ENCODE data around the gene AUTS2. TPM values are rescaled to one million over a fixed set of nuclear protein-coding genes. Genes with fewer than 3 reads are reported as not detected.

AUTS2 gene
- total RNA-seq, 1 donor from 2014 or later = 5.2 TPM

GRCh38 chr7:69843653-69844052 lies 245.4 kb downstream of the AUTS2 start:
- intact Hi-C loops (cut with DNase I) = no loop called here
- DNase-seq = no peak
- ATAC-seq (ENCODE audit: poor library complexity) = no peak

GRCh38 chr7:69844264-69844868 lies 246.1 kb downstream of the AUTS2 start:
- intact Hi-C loops (cut with DNase I) = no loop called here
- no peak for DNase-seq
- ATAC-seq (ENCODE audit: poor library complexity) = no peak

GRCh38 chr7:69845721-69846495 lies 247.6 kb downstream of the AUTS2 start:
- ATAC-seq (ENCODE audit: poor library complexity) (no peak), DNase-seq (no peak)
- intact Hi-C loops (cut with DNase I) = no loop called here

- intact Hi-C loops (cut with DNase I) = no loop called here
- no peak for DNase-seq
- no peak for ATAC-seq (ENCODE audit: poor library complexity)
Observed at GRCh38 chr7:69847921-69848612, 249.8 kb downstream of the AUTS2 start.

- intact Hi-C loops (cut with DNase I) = no loop called here
- ATAC-seq (ENCODE audit: poor library complexity) (no peak), DNase-seq (no peak)
Observed at GRCh38 chr7:69849268-69849667, 251.0 kb downstream of the AUTS2 start.

- intact Hi-C loops (cut with DNase I) = no loop called here
Observed at GRCh38 chr7:69857014-69857413, 258.7 kb downstream of the AUTS2 start.

GRCh38 chr7:69858471-69858870 lies 260.2 kb downstream of the AUTS2 start:
- intact Hi-C loops (cut with DNase I) = no loop called here
- ATAC-seq (ENCODE audit: poor library complexity) (no peak), DNase-seq (no peak)

More at GRCh38 chr7:69857014-69857413, 258.7 kb downstream of the AUTS2 start:
- ATAC-seq (ENCODE audit: poor library complexity) (no peak), DNase-seq (no peak)

GRCh38 chr7:69859342-69859741 lies 261.1 kb downstream of the AUTS2 start:
- DNase-seq = no peak
- no peak for ATAC-seq (ENCODE audit: poor library complexity)
- intact Hi-C loops (cut with DNase I) = no loop called here

- ATAC-seq (ENCODE audit: poor library complexity) (no peak), DNase-seq (no peak)
- intact Hi-C loops (cut with DNase I) = no loop called here
Observed at GRCh38 chr7:69860486-69860885, 262.2 kb downstream of the AUTS2 start.

GRCh38 chr7:69860941-69861622 lies 262.8 kb downstream of the AUTS2 start:
- no peak for ATAC-seq (ENCODE audit: poor library complexity)
- intact Hi-C loops (cut with DNase I) = no loop called here
- DNase-seq = no peak

GRCh38 chr7:69862413-69863064 lies 264.3 kb downstream of the AUTS2 start:
- intact Hi-C loops (cut with DNase I) = no loop called here
- no peak for ATAC-seq (ENCODE audit: poor library complexity)

GRCh38 chr7:69864274-69864673 lies 266.0 kb downstream of the AUTS2 start:
- intact Hi-C loops (cut with DNase I) = no loop called here
- ATAC-seq (ENCODE audit: poor library complexity) (no peak), DNase-seq (no peak)

More at GRCh38 chr7:69862413-69863064, 264.3 kb downstream of the AUTS2 start:
- DNase-seq = no peak

- no peak for ATAC-seq (ENCODE audit: poor library complexity)
- intact Hi-C loops (cut with DNase I) = no loop called here
- DNase-seq = no peak
Observed at GRCh38 chr7:69864822-69865221, 266.5 kb downstream of the AUTS2 start.

GRCh38 chr7:69868921-69869320 lies 270.6 kb downstream of the AUTS2 start:
- intact Hi-C loops (cut with DNase I) = no loop called here
- ATAC-seq (ENCODE audit: poor library complexity) = no peak
- DNase-seq = no peak

- no peak for DNase-seq
- peak; percentile 43 for ATAC-seq (ENCODE audit: poor library complexity)
- intact Hi-C loops (cut with DNase I) = no loop called here
Observed at GRCh38 chr7:69871213-69871885, 273.1 kb downstream of the AUTS2 start.

- intact Hi-C loops (cut with DNase I) = no loop called here
- ATAC-seq (ENCODE audit: poor library complexity) = peak; percentile 88
- DNase-seq = peak; percentile 40
Observed at GRCh38 chr7:69871886-69872569, 273.8 kb downstream of the AUTS2 start.

GRCh38 chr7:69873512-69873911 lies 275.2 kb downstream of the AUTS2 start:
- DNase-seq (no peak), ATAC-seq (ENCODE audit: poor library complexity) (no peak)
- intact Hi-C loops (cut with DNase I) = no loop called here

- DNase-seq (no peak), ATAC-seq (ENCODE audit: poor library complexity) (no peak)
- intact Hi-C loops (cut with DNase I) = no loop called here
Observed at GRCh38 chr7:69878015-69878414, 279.7 kb downstream of the AUTS2 start.
